ENCODE data around the gene COMMD1.

COMMD1 gene

DNA sequence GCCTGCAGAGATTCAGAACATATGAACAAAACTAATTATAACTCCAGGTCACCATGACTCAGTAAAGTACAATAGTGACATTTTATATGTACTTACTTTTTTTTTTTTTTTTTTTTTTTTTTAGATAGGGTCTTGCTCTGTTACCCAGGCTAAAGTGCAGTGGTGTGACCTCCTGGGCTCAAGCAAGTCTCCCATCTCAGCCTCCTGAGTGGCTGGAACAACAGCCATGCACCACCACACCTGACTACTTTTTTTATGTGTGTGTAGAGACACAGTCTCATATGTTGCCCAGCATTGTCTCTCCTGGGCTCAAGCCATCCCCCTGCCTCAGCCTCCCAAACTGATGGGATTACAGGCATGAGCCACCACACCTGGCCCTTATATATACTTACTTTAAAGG lies 159.8 kb downstream of the COMMD1 start:
- TF ChIP-seq, protein P1, sequence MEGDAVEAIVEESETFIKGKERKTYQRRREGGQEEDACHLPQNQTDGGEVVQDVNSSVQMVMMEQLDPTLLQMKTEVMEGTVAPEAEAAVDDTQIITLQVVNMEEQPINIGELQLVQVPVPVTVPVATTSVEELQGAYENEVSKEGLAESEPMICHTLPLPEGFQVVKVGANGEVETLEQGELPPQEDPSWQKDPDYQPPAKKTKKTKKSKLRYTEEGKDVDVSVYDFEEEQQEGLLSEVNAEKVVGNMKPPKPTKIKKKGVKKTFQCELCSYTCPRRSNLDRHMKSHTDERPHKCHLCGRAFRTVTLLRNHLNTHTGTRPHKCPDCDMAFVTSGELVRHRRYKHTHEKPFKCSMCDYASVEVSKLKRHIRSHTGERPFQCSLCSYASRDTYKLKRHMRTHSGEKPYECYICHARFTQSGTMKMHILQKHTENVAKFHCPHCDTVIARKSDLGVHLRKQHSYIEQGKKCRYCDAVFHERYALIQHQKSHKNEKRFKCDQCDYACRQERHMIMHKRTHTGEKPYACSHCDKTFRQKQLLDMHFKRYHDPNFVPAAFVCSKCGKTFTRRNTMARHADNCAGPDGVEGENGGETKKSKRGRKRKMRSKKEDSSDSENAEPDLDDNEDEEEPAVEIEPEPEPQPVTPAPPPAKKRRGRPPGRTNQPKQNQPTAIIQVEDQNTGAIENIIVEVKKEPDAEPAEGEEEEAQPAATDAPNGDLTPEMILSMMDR (IDR thresholded peaks at IDR 0.05; ENCODE audit: control insufficient read depth, insufficient read depth, low read depth, low read length, missing control alignments) = no peak
- no peak for DNase-seq (ENCODE audit: low read depth)
- H3K4me3 ChIP-seq (ENCODE audit: control insufficient read depth, low read depth, low read length) = no peak overlapping the region

DNA sequence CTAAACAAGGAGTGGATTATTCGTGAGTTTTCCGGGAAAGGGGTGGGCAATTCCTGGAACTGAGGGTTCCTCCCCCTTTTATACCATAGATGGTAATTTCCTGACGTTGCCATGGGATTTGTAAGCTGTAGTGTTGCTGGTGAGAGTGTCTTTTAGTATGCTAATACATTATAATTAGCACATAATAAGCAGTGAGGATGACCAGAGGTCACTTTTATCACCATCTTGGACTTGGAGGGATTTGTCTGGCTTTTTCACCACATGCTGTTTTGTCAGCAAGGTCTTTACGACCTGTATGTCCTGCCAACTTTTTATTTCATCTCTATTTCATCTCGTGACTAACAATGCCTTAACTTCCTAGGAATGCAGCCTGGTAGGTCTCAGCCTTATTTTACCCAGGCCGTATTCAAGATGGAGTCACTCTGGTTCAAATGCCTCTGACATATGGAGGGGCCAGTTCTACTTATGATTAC lies 165.7 kb downstream of the COMMD1 start:
- DNase-seq (ENCODE audit: low read depth) = peak; percentile 31
- no peak overlapping the region for H3K4me3 ChIP-seq (ENCODE audit: control insufficient read depth, low read depth, low read length)
- TF ChIP-seq, protein P1 (IDR thresholded peaks at IDR 0.05; ENCODE audit: control insufficient read depth, insufficient read depth, low read depth, low read length, missing control alignments) = no peak

DNA sequence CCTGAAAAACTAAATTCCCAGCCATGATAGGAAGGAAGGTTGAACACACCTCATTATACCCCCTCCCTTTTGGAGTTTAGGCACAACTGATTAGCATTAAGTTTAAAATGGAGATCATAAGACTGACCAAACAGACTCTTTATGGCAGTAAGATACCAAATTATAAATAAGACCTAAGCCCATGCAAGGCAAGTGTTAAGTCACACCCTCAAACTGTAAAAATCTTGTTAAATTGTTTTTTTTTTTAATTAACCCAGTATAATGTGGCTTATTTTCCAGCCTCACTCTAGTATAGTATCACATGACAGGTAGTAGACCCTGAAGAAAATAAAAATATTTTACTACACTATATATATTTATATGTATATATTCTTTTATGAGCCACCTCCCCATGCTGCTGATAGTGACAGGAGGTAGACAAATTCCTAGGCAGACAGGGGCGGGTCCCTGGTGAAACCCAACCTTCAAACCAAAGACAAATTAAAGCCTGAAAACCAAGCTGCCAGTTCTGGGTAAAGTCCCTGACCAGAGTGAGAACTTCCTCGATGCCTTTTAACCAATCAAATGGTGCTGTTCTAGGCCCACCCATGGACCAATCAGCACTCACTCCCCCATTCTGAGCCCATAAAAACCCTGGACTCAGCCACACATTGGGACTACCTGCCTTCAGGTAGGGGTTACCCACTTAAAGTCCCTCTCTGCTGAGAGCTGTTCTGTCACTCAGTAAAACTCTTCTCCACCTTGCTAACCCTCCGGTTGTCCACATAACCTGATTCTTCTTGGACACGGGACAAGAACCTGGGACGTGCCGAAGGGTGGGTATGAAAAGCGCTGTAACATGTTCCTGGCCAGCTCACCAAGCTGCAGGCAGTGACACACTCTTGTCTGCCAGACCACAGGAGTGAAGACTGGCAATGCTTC lies 166.5 kb downstream of the COMMD1 start:
- no peak overlapping the region for H3K4me3 ChIP-seq (ENCODE audit: control insufficient read depth, low read depth, low read length)
- DNase-seq (ENCODE audit: low read depth) = no peak
- TF ChIP-seq, protein P1 (IDR thresholded peaks at IDR 0.05; ENCODE audit: control insufficient read depth, insufficient read depth, low read depth, low read length, missing control alignments) = no peak

DNA sequence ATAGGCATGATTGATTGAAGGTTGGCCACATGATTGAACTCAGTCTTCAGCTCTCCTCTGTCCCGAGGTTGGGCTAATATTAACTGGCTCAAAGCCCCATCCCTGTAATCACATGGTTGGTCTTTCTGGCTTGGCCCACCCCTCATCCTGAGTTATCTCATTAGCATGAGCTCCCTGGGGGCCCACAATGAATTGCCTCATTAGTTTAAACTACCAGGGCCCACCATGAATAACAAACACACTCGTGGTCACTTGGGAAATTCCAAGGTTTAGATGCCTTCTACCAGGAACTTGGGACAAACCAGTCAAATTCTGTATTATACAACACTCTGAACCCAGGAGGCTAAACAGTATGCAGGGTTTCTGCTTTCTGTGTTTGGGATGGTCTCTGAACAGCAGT lies 168.8 kb downstream of the COMMD1 start:
- TF ChIP-seq, protein P1 (IDR thresholded peaks at IDR 0.05; ENCODE audit: control insufficient read depth, insufficient read depth, low read depth, low read length, missing control alignments) = no peak
- no peak for DNase-seq (ENCODE audit: low read depth)
- no peak overlapping the region for H3K4me3 ChIP-seq (ENCODE audit: control insufficient read depth, low read depth, low read length)

DNA sequence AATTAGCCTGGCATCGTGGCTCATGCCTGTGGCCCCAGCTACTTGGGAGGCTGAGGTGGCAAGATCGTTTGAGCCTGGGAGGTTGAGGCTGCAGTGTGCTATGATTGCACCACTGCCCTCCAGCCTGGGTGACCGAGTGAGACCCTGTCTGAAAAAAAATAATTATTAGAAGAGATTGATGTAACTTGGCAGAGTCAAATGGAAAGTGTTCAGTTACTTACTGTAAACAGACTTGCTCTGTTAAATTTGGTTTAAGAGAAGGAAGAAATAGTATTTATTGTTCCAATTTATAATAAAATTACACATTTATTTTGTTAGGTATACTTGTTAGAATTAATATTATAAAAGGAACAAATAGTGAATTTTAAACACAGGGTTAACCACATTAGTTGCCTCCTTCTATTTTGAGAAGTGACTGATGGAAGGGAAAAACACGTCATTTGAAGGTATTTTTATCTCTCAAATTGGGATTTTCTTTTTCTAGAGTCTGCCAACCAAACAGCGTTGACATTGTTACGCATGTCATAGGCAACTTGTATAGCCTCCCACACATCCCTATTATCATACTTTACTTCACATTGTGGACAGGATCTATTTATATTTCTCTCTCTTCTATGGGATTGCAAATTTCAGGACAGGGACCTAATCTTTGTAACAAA lies 171.6 kb downstream of the COMMD1 start:
- H3K4me3 ChIP-seq (ENCODE audit: control insufficient read depth, low read depth, low read length) = no peak overlapping the region
- TF ChIP-seq, protein P1 (IDR thresholded peaks at IDR 0.05; ENCODE audit: control insufficient read depth, insufficient read depth, low read depth, low read length, missing control alignments) = no peak
- no peak for DNase-seq (ENCODE audit: low read depth)

DNA sequence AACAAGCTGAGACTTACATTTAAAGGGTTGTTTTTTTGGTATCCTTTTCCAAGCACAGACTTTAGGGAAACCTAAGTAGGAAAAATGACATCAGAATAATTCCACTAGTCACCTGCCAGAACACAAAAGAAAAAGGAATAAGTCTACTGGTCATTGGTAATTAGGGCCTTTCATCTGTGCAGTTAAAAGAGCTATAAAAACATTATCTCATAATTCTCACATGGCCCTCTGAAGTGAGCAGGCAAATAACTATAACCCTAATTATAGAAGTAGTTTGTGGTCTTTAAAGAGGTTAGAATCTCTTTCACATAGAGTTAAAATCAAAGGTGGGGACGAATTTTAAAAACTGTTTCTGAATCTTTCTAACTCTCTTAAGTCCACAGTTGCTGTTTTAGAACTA lies 179.3 kb downstream of the COMMD1 start:
- H3K4me3 ChIP-seq (ENCODE audit: control insufficient read depth, low read depth, low read length) = no peak overlapping the region
- no peak for DNase-seq (ENCODE audit: low read depth)
- TF ChIP-seq, protein P1 (IDR thresholded peaks at IDR 0.05; ENCODE audit: control insufficient read depth, insufficient read depth, low read depth, low read length, missing control alignments) = no peak
